NCI-H748 treated with DMSO at 0.1 percent for 48 hours (cell line): ENCODE measurements around the gene C19orf53.
"Not testable (repeated sequence)": the region's sequence is repeated elsewhere in the genome, so short reads cannot be mapped to it uniquely, and the experiment has no call there.

Experiments
- DNase-seq: peaks from one replicate; lab custom pipeline; 2025; lab: John Stamatoyannopoulos, UW

C19orf53 gene

DNA sequence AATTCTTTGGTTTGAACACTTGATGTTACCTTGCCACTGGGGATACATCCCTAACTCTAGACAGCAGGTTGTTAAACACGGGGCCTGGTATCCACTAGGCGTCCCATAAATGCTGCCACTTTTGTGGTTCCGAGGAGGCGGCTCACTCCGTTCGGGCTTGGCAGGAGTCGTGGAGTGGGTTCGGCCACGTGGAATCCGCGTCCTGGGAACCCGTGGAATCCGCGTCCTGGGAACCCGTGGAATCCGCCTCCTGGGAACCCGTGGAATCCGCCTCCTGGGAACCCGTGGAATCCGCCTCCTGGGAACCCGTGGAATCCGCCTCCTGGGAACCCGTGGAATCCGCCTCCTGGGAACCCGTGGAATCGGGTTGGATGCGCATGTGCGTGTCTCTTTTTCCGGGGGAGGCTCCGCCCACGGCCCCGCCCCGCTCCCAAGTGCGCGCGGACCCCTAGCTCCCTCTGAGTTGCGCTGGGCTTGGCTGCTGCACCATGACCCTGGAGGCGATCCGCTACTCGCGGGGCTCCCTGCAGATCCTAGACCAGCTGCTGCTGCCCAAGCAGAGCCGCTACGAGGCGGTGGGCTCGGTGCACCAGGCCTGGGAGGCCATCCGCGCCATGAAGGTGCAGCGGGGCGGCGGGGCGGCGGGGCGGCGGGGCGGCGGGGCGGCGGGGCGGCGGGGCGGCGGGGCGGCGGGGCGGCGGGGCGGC is 10.0 kb upstream of the C19orf53 start, which contains the start of gene MRI1:
Gene MRI1 (plus strand): TSS at position 422 of the 707 bp plus-strand sequence. CDS start 67 bp downstream, at position 489.
- peak; percentile 17 for DNase-seq

DNA sequence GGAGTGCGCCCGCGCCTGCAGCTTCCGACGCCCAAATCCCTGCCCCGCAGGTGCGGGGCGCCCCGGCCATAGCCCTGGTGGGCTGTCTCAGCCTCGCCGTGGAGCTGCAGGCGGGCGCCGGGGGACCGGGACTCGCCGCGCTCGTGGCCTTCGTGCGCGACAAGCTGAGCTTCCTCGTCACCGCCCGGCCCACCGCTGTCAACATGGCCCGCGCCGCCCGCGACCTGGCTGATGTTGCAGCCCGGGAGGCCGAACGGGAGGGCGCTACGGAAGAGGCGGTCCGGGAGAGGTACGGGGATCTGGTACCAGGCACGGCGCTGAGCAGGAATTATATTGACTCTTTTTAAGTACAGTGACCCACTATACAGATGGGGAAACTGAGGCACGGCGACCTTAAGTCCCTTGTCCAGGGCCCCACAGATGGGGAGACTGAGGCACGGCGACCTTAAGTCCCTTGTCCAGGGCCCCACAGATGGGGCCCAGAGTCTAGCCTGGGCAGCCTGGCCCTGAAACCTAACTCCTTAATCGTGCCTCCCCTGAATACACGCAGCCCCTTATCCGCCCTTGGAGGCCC is 9.3 kb upstream of the C19orf53 start:
- DNase-seq, result no peak

DNA sequence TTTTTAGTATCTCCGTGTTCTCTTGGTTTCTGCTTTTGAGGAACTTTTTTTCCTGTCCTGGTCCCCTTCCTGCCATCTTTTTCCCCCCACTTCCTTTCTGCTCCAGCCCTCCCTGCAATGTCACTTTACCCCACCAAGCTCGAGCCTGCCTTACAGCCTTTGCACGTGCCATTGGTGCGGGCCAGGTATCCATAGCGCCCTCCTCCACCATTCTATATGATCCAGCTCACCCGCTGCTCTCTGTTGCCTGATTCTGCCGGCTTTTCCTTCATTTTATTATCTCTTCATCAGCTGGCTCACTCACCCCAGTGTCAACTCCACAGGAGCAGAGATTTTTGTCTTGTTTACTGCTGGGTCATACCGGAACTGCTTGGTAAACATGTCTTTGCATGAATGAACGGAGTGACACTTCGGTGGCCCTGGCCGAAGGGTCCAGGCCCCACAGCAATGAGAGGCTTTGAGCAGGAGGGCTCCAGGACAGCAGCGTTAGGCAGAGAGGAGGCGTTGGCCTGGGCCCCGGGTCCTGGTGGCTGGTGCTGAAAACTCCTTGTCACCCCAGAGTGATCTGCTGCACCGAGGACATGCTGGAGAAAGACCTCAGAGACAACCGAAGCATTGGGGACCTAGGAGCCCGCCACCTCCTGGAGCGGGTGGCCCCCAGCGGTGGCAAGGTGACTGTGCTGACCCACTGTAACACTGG is 8.7 kb upstream of the C19orf53 start:
- DNase-seq, result no peak

DNA sequence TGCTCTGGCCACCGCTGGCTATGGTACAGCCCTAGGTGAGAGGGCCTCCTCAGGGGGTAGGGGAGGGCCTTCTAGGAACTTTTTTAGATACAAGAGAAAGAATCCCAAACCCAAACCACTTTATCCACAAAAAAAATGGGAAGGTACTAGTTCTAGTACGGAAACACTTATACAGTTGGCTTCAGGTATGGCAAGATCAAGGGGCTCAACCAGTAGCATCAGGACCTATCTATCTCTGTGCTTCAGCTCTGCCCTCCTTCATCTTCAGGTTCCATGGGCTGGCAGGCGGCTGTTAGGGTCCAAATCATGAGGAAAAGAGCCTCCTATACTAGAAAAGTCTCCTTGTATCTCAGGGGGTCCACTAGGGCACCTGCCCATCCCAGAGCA is 8.2 kb upstream of the C19orf53 start:
- no peak for DNase-seq

DNA sequence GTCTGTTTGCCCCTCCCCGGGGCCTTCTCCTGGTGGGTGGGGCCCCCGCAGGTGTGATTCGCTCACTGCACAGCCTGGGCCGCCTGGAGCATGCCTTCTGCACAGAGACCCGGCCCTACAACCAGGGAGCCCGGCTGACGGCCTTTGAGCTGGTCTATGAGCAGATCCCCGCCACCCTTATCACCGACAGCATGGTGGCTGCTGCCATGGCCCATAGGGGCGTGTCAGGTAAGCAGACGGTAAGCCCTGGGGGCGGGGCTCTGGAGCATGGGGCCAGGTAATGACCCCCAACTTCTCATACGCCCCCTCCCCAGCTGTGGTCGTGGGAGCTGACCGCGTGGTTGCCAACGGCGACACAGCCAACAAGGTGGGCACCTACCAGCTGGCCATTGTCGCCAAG is 5.7 kb upstream of the C19orf53 start:
- no peak for DNase-seq

DNA sequence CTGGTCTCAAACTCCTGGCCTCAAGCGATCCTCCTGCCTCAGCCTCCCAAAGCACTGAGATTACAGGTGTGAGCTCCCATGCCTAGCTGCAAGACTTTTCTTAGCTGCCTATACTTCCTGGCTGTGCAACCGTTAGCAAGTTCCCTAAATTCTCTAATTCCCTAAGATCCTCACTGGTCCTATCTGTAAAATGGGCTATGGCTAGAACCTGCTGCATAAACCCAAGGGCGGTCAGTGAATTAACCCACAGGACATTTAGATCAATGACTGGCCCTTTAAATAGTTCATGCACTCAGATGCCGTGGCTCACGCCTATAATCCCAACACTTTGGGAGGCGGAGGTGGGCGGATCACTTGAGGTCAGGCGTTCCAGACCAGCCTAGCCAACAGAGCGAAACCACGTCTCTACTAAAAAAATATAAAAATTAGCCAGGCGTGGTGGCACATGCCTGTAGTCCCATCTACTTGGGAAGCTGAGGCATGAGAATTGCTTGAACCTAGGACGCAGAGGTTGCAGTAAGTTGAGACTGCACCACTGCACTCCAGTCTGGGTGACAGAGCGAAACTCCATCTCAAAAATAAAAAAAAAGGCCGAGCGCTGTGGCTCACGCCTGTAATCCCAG is 4.1 kb upstream of the C19orf53 start:
- DNase-seq, result no peak

DNA sequence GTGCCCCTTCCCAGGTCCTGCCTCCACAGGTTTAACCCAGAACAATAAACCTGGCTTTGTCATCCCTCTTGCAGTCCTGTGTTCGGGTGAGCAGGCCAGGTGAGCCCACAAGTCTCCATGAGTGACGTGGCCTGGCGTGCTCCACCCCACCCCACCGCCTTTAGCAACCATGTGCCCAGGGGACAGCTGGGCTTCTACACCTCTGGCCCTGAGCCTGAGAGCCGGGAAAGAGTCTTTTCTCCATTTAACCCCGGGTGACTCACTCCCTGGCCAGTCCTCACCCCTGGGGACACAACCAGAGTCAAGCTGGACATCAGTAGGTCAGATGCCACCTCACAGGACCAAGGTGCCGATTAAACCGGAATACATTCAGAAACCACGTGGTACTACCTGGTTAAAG is 4.1 kb downstream of the C19orf53 start:
- DNase-seq, result no peak

DNA sequence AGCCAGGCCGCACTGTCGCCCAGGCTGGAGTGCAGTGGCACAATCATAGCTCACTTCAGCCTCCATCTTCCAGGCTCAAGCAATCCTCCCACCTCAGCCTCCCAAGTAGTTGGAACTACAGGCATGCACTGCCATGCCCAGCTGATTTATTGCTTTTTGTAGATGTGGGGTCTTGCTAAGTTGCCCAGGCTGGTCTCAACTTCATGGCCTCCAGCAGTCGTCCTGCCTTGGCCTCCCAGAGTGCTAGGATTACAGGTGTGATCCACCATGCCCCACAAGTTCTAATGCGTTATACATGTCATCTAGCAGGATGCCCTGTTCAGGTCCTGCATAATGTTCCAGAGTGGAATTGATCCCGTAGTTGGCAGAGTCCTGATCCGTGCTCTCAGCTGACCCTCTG is 4.6 kb downstream of the C19orf53 start:
- DNase-seq, result no peak

DNA sequence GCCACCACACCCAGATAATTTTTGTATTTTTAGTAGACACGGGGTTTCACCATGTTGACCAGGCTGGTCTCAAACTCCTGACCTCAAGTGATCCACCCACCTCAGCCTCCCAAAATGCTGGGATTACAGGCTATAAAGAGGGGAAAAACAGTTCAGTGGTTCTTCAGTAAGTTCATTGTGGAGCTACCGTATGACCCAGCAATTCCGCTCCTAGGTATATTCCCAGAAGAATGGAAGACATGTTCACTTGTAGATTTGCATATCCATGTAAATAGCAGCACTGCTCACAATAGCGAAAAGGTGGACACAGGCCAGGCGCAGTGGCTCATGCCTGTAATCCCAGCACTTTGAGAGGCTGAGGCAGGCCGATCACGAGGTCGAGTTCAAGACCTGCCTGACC is 5.5 kb downstream of the C19orf53 start:
- not testable (repeated sequence) for DNase-seq

DNA sequence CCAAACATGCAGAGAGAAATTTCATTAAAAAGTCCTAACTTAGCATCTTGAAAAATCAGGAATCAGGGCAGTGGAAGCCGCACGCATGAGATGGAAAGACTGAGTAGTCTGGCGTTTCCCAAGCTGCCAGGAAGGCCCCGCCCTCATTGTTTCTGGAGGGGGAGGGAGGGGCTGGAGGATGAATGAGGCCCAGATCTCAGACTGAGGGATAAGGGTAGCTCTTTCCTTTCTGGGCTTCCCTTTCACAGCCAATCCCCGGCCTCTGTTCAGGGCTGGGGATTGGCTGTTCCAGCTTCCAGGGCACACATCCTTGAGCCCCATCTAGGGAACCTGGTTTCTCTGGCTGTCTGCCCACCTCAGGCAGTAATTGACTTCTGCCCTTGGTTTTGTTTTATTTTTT is 7.3 kb downstream of the C19orf53 start:
- DNase-seq, result no peak

DNA sequence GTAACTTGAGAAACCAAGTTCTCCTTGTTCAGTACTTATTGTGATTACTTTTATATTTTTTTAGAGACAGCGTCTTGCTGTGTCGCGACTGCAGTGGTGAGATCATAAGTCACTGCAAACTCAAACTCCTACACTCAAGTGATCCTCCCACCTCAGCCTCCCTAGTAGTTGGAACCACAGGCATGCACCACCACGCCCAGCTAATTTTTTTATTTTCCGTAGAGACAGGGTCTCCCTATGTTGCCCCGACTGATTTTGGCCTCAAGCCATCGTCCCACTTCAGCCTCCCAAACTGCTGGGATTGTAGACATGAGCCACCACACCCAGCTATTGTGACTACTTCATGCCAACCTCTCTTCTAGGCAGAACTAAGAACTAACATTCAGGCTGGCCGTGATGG is 8.3 kb downstream of the C19orf53 start:
- no peak for DNase-seq

DNA sequence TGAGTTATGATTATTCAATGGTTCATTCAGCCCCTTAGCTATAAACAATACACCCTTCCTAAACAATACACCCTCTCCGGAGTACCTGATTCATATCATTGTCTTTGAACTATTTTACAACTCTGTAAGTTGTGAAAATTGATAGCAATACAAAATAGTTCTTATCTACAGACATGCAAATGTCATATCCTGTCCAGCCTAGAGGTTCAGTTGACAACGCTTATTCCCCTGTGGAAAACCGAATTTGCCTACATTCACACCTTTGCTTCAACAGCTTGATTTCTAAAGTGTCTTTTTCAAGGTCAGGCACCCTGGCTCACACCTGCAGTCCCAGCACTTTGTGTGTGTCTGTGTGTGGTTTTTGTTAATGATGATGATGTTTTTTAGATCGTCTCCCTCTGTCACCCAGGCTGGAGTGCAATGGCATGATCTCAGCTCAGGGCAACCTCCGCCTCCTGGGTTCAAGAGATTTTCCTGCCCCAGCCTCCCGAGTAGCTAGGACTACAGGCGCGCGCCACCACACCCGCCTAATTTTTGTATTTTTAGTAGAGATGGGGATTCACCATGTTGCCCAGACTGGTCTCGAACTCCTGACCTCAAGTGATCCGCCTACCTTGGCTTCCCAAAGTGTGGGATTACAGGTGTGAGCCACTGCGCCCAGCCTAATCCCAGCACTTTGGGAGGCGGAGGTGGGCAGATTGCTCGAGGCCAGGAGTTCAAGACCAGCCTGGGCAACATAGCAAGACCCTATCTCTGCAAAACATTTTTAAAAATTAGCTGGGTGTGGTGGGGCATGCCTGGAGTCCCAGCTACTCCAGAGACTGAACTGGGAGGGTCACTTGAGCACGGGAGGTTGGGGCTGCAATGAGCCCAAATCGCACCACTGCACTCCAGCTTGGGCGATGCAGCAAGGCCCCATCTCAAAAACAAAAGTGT is 9.6 kb downstream of the C19orf53 start:
- no peak for DNase-seq

DNA sequence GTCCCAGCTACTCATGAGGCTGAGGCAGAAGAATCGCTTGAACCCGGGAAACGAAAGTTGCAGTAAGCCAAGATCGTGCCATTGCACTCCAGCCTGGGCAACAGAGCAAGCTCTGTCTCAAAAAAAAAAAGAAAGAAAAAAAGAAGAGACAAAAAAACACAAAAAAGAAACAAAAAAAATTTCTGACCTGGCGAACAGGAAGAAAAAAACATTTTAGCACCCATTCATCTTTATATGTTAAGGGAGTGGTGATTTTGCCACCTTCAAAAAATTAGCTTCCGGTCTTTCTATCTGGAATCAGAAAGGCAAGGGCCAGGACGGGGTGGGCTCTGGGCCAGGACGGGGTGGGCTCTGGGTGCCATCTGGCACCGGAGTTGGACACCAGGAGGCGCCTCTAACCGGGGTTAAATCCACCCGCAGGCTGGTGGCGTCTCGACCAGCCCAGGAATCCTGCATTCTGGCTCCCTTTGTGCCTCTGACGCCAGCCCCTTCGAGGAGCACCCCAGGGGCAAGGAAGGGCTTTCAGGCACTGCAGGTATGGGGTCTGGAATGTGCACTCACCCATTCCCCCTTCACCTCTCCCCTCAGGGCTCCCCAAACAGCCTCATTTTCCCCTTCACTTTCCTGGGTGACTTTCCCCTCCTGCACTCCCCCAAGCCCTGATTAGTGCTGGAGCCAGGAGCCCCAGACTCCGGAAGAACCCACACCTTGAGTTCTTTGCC is 10.6 kb downstream of the C19orf53 start:
- DNase-seq, result no peak

DNA sequence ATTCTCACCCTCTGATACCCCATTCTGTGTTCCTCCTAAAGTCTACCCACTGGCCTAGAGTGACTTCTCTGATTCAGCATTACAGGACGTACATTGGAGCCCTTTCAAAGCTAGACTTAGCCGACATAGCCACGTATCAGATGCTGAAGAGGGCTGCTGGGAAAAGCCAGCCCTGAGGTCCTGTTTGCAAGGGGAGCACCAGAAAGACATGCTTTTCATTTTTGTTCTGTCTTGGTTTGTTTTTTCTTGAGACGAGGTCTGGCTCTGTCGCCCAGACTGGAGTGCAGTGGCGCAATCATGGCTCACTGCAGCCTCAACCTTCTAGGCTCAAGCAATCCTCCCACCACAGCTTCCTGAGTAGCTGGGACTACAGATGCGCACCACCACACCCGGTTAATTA is 14.7 kb downstream of the C19orf53 start:
- DNase-seq, result no peak

DNA sequence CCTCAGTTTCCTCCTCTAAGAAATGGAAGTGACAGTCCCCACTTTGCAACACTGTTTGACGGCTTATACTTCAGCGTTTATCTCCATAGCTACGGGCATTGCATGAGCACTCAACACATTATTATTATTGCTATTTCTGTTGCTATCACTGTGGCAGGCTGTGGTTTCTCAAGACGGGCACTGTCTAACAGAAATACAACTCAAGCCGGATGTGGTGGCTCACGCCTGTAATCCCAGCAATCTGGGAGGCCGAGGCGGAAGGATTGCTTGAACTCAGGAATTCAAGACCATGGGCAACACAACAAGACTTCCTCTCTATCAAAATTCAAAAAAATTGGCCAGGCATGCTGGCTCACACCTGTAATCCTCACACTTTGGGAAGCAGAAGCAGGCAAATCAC is 16.1 kb downstream of the C19orf53 start:
- no peak for DNase-seq

DNA sequence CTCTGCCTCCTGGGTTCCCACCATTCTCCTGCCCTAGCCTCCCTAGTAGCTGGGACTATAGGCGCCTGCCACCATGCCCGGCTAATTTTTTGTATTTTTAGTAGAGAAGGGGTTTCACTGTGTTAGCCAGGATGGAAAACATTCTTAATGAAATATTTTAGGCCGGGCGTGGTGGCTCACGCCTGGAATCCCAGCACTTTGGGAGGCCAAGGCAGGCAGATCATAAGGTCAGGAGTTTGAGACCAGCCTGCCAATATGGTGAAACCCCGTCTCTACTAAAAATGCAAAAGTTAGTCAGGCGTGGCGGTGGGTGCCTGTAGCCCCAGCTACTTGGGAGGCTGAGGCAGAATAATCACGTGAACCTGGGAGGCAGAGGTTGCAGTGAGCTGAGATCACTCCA is 19.1 kb downstream of the C19orf53 start:
- DNase-seq, result not testable (repeated sequence)

DNA sequence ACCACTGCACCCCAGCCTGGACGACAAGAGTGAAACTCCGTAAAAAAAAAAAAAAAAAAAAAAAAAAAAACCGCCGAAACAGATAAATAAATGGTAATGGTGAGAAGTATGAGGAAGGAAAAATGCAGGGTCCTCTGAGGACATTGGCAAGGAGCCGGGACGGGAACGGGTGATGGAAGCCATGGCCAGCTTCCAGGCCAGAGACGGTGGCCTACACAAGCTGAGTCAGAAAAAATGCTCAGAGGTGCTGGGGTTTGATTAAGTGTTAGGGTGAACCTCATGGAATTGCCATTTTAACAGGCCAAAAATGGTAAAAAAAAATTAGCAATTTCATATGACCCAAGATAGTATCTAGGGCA is 20.1 kb downstream of the C19orf53 start:
- no peak for DNase-seq

DNA sequence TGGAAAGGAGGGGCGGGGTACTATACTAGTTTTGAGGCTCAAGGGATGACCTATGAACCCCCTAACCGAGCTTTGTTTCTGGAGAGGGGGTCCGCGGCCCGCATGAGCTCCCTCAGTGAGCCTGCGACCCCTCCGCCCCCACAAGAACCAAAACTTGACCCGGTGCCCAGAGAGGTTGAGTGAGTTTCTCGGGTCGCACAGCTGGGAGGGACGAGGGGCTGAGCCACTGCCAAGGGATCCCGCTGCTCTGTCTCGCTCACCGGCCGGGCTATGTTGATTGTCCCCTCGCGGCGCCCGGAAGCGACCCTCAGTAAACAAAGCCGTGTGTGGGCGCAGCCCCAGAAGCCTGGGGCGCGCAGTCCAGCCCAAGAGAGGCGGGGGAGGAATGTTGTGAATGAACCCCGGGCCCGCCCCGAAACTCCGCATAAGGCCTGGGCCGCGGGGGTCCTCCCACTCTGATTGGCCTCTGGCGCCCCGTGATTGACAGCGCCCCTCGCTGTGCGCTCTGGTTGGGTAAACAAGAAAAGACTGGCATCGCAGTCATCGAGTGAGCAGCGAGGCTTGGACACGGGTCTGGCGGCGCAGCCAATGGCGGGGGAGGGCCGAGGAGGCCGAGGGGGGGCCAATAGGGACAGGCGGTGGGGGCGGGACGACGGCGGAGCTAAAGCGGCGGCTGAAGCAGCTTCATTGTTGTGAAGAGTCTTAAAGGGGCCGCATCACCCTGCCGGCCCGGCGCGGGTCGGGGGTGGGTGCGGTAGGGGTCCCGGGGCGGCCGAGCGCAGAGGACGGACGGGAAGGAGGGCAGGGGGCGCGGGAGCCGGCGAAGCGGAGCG is 20.7 kb downstream of the C19orf53 start, which contains the start of gene ZSWIM4:
Gene ZSWIM4 (plus strand): TSS at position 687 of the 833 bp plus-strand sequence. CDS start 206 bp downstream, outside the sequence.
- peak; percentile 89 for DNase-seq

DNA sequence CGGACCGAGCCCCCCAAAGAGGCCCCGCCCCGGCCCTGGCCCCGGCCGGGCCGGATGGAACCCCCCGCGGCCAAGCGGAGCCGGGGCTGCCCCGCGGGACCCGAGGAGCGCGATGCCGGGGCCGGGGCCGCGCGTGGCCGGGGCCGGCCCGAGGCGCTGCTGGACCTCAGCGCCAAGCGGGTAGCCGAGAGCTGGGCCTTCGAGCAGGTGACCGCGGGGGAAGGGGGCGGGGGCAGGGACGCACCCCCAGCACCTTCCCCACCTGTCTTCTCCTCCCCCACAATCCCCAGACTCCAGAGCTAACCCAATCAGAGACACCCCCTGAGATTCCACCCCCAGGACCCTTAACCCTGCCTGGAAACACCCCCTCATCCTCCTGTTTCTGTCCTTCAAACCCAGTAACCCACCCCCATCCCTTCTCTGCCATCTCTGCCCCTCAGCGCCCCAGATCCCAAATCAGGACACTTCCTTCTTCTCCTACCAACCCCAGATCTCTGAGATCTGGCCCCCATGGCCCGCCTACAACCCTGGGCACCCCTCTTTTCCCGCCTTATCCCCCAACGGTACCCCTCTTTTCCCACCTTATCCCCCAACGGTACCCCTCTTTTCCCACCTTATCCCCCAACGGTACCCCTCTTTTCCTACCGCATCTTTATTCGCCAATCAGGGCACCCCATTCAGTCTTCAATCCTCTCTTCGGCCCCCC is 21.5 kb downstream of the C19orf53 start:
- DNase-seq, result no peak
